ENCODE data around the gene C1QA.
"Not testable (repeated sequence)": the region's sequence is repeated elsewhere in the genome, so short reads cannot be mapped to it uniquely, and the experiment has no call there.

Gene C1QA

GRCh38 chr1:22673486-22674409, 37.3 kb downstream of the C1QA start:
- peak; percentile 16 for DNase-seq (ENCODE audit: low spot score)

GRCh38 chr1:22674410-22674749, 38.0 kb downstream of the C1QA start:
- no peak for DNase-seq (ENCODE audit: low spot score)

- DNase-seq (ENCODE audit: low spot score), result not testable (repeated sequence)
These were observed 39.7 kb downstream of the C1QA start for GRCh38 chr1:22676151-22676550.

DNA sequence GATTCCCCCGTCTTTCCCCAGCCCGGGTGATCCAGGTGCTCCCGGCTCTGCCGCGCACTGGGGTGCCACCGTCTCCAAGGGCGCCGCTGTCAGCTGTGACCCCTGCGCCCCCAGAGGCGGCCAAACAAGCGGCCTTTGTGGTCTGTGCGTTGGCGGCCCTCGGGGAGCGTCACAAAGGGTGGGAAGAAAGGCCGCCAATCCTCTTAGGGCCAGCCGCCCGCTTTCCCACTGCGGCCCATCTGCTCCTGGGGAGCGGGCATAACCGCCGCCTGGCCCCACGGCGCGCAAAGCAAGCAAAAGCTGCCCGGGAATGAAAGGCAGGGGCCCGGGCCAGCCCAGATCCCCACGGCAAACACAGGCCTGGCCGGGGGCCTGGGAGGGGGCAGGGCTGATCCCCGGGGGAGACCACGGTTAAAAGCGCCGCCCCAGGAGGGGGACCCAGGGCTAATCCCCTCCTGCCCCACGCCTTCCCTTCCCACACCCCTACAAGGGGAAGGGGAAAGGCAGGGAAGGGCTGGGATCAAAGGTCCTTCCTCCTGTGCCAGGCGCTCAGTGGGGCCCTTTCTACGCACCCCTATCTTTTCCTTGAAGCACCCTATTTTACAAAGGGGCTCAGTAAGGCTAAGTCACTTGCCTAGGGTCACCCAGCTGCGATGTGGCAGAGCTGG, 40.6 kb downstream of the C1QA start:
- DNase-seq (ENCODE audit: low spot score), result no peak

GRCh38 chr1:22677931-22678896, 41.8 kb downstream of the C1QA start:
- DNase-seq (ENCODE audit: low spot score), result no peak

GRCh38 chr1:22680726-22681125, 44.3 kb downstream of the C1QA start:
- no peak for DNase-seq (ENCODE audit: low spot score)

DNA sequence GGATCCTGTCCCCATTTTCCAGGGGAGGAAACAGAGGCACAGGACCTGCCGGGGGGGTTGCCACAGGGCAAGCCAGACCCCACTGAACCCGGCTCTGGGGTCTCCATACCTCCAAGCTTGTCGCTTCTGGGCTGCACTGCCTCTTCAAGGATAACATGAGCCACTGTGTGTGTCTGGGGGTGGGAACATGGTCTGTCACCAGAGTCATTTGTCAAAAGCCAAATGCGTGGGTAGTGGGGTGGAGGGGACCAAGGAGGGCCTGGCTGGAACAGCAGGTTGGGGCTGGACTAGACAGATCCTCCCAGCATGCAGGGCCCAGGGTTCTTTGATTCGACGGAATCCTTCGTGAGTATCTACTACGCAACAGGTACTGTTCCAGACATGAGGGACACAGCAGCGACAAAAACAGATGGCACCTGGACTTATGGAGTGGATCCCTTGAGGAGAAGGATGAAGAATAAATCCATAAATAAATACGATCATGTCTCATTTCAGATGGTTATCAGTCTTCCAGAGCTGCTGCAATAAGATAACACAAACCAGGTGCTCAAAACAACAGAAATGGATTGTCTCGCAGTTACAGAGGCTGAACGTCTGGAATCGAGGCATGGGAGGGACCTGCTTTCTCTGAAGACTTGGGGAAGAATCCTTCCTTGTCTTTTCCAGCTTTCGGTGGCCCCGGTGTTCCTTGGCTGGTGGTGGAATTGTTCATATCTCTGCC, 45.3 kb downstream of the C1QA start:
- no peak for DNase-seq (ENCODE audit: low spot score)

DNA sequence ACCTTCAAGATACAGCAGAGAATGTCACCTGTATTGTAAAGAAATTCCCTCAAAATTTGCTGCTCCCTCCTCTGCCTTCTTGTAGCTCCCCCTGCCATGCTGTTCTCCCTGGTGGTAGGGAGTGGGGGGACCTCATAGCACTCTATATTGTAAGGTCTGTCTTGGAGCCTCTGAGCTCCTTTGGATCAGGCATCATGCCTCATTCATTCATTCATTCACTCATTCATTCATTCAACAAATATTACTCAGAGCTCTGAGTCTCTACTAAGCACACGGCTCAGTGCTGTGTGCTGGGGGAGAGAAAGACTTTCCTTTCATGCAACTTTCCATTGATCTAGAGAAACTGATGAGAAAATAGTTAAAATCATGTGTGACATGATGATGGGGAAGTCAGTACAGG, 47.1 kb downstream of the C1QA start:
- no peak for DNase-seq (ENCODE audit: low spot score)

DNA sequence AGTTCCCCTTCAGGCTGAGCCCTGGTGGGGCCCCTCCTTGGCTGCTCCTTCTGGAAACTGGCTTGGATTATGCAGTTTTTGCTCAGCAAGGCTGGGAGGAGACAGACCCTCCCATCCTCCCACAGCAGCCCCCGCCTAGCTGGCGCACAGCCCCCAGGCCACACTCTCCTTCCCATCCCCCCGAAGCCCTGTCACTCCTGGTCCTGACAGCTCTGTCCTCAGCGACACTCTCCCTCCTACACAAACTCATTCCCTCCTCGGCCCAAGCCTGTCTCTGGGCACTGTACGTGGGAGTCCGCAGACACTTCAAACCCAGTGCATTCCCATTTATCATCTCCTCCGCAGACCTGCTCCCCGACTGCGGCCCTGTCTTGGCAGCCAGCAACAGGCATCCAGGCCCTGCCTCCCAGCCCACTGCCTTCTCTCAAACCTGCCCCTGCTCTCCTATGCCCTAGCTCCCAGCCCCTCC, 49.2 kb downstream of the C1QA start:
- DNase-seq (ENCODE audit: low spot score), result no peak

DNA sequence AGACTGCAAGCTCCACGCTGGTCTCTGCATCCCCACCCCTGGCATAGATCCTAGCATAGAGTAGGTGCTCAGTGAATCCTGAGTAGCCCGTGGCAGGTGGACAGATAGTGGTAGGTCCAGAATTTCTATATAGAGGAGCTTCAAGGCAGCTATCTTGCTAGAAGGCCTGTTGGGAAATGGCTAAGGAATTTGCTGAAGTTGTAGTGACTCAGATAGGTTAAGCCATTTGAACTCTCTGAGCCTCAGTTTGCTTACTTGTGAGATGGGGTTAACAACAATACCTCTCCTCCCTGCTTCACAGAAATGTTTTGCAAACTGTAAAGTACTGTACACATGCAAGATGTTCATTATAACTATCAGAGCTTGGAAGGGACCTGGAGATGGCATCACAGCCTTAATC, 50.8 kb downstream of the C1QA start:
- no peak for DNase-seq (ENCODE audit: low spot score)

DNA sequence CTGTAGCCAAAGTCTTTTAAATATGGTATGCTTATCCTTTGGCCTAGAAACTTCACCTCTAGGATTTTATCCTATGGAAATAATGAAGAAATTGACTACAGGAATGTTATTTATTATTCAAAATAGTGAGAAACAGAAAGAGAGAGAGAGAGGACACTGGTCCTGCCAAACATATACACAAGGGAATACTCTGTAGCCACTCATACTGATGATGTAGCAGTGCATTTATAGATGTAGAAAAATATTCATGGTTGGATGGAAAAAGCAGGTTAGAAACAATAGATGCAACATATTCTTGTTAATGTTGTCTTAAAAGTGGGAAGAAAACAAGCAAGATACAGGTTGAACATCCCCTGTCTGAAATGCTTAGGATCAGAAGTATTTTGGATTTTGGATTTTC, 52.0 kb downstream of the C1QA start:
- DNase-seq (ENCODE audit: low spot score), result no peak

Measured in hematopoietic multipotent progenitor cell treated with erythropoietin and hydrocortisone succinate and interleukin-3 and kit ligand, for 15 days (in vitro differentiated cells).